GM18907 (cell line): Measurements from ENCODE around the gene RPL22L1.
"Not testable (repeated sequence)": the region's sequence is repeated elsewhere in the genome, so short reads cannot be mapped to it uniquely, and the experiment has no call there.

Experiments used
- ATAC-seq: cut with Tn5 transposase; IDR thresholded peaks from one replicate; pipeline ENCODE4 v1.9.1; 2021; ENCODE audit warnings: mild to moderate bottlenecking, moderate library complexity; ENCODE audit not compliant: unreplicated experiment

RPL22L1 gene

DNA sequence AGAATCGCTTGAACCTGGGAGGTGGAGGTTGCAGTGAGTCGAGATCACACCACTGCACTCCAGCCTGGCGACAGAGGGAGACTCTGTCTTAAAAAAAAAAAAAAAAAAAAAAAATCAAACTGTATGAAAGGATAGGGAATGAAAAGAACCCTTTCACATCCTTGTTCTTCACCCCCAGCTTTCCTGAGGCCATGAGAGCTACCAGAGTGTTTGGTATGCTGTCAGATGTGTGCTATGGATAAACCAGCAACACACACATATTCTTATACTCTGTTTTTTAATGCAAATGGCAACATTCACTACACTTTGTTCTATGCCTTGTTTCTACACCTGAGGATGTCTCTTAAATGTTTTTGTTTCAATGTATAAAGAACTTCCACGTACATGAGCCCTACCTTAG lies 33.5 kb downstream of the RPL22L1 start:
- ATAC-seq = no peak

- no peak for ATAC-seq
Measured at GRCh38 chr3:170835336-170835735, 34.7 kb downstream of the RPL22L1 start.

DNA sequence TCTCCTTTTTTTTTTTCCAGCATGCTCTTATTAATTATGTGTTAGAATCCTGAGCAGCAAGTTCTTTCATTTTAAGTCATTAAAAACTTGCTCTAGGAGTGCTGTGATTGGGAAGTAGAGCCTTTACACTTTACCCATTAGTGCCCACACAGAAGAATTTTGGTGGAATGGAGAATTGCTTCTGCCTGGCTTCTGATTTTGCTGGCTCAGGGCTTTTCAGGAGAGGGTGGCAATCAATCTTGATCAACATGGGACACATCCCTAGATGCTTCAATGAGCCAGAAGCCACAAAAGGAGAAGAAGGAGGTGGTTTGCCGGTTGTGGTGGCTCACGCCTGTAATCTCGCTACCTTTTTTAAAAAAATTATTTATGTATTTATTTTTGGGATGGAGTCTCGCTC lies 39.4 kb downstream of the RPL22L1 start:
- no peak for ATAC-seq

- no peak for ATAC-seq
Measured at GRCh38 chr3:170829546-170830272, 40.3 kb downstream of the RPL22L1 start.

DNA sequence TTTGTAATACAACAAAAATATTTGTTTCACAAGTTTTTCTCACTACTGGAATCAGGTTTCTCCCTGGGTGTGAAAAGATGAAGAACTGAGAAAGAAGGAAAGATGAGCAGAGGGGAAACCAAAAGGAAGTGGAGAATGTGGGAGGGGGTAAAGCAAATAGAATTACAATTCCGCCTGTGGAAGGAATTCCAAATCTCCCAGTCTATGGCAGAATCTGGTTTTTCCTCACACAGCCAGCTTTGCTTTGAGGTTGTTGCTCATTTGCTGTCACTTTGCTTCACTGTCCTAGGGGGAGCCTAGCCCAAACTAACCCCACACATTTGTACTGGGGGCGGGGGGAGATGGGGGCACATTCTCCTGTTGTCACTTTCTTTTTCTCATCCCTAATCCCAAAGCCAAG lies 43.9 kb downstream of the RPL22L1 start:
- no peak for ATAC-seq

GRCh38 chr3:170823562-170823961 lies 46.4 kb downstream of the RPL22L1 start:
- ATAC-seq = not testable (repeated sequence)

GRCh38 chr3:170818325-170818724 lies 51.7 kb downstream of the RPL22L1 start:
- ATAC-seq = not testable (repeated sequence)

GRCh38 chr3:170817471-170817870 lies 52.5 kb downstream of the RPL22L1 start:
- ATAC-seq = not testable (repeated sequence)

DNA sequence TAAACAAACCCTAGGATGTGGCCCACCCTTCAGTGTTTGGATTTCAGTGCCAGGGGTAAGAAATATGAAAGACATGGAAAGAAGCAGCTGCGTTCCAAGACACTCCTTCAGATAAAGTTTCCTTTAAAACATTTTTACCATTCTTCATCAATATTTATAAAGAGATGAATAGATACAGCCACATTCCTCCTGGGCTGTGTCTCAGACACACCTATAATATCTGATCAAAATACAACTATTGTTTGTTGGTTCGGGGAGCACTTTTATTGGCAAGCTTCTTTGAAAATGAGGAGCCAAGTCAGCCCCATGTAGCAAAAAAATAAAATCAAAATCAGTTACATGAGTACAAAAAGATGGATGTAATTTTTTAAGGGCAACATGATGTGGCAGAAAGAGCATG lies 53.2 kb downstream of the RPL22L1 start:
- no peak for ATAC-seq

DNA sequence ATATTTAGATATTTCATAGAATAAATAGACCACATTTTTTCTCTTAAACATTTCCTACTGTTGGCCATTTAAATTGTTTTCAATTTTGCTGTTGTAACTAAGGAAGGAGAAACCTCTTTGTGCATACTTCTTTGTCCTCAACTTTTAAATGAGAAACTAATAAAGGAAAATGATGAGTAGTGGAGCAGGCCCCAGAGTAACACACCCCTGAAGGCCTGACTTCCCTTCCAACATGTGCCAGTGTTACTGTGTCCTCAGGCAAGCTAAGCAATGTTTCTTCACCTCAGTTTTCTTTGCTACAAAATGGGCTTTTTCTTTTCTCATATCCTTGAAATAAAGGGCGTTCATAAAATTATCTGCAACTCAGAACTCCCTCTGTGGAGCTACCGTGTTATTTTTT lies 53.7 kb downstream of the RPL22L1 start:
- ATAC-seq = no peak

GRCh38 chr3:170815936-170816335 lies 54.1 kb downstream of the RPL22L1 start:
- ATAC-seq = no peak

DNA sequence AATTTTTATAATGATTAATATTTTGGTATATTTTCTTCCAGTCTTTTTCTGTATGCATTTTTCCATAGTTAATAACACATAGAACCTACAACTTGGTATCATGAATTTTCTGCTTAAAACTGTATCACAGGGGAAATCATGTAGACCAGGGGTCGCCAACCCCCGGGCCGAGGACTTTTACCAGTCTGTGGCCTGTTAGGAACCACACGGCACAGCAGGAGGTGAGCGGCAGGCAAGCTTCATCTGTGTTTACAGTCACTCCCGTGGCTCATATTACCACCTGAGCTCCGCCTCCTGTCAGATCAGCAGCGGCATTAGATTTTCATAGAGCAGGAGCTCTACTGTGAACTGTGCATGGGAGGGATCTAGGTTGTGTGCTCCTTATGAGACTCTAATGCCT lies 54.7 kb downstream of the RPL22L1 start:
- no peak for ATAC-seq
